AML-193 (cell line): ENCODE data around the gene CHKB.

Experiments used
- DNase-seq, 2 experiments: peaks; one replicate each; lab custom pipeline; 2025; lab: John Stamatoyannopoulos, UW

CHKB gene

DNA sequence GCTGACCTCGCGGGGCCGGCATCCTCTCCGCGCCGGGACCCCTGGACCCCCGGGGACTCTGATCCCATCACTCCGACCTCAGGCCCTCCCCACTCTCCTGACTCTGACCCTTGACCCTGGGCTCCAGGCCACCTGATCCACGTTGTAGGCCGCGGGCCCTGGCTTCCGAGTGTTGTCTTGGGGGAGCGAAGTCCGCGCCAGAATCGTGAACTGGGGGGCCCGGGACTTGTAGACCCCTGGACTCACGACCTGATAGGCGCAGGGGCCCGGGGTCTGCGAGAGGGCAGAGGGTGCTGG, 52.1 kb downstream of the CHKB start:
- no peak for DNase-seq

DNA sequence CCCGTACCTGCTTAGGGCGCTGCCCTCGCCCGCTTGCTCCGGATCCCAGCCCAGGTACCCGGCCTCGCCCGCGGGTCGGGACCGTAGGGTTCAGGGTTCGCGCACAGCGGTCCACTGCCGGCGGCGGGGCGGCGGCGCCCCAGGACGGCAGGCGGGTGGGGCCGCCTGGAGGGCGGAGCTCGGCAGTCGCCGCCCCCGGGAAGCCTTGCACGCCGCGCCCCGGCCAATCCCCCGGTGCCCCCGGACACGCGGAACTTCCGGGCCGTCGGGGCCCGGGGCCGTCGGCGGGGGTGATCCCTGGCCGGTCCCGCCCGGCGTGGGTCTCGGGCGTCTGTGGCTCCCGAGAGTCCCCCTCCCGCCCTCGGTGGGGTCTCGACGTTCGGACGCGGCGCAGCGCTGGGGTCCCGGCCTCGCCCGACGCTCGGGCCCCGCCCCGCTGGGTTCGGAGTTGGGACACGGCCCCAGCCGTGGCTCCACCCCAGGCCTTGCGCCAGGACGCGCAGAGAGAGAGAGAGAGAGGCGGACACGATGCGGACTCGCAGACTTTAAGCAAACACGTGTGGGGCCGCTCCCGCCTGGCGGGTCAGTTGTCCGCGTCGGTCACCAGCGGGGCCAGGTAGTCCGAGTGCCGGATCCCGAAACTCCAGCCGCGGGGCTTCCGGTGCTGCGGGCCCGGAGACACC, 52.6 kb downstream of the CHKB start, which contains the start of gene TYMP:
Gene TYMP, minus strand, starts transcription at position 116 of the 683 bp plus-strand sequence. CDS start 303 bp downstream, outside the sequence.
- DNase-seq: no peak

GRCh38 chr22:50529416-50529896, 53.2 kb downstream of the CHKB start:
- no peak for DNase-seq
